IPS DF 19.7 (cell line): ENCODE measurements around the gene ELF3.
"Not testable (repeated sequence)": the region's sequence is repeated elsewhere in the genome, so short reads cannot be mapped to it uniquely, and the experiment has no call there.

Source experiments
- DNase-seq: peaks from one replicate; pipeline ENCODE4 v3.0.0-alpha.2; 2013; ENCODE audit warnings: low read depth, low spot score

ELF3 gene

GRCh38 chr1:202007805-202008489, 2.4 kb upstream of the ELF3 start:
- peak; percentile 68 for DNase-seq

GRCh38 chr1:202009326-202010179, 834 bp upstream of the ELF3 start:
- DNase-seq, result peak; percentile 54

GRCh38 chr1:202011994-202012393, 1.6 kb downstream of the ELF3 start:
- no peak for DNase-seq

- DNase-seq, result no peak
Measured at GRCh38 chr1:202012544-202013478, 2.4 kb downstream of the ELF3 start.

GRCh38 chr1:202013603-202014002, 3.2 kb downstream of the ELF3 start:
- no peak for DNase-seq

- DNase-seq, result no peak
Measured at GRCh38 chr1:202014060-202014459, 3.7 kb downstream of the ELF3 start.

- no peak for DNase-seq
Measured at GRCh38 chr1:202014915-202015661, 4.7 kb downstream of the ELF3 start.

GRCh38 chr1:202015662-202015937, 5.2 kb downstream of the ELF3 start:
- DNase-seq, result no peak

GRCh38 chr1:202016022-202016810, 5.8 kb downstream of the ELF3 start:
- DNase-seq, result no peak

GRCh38 chr1:202016811-202017748, 6.7 kb downstream of the ELF3 start:
- DNase-seq, result no peak

- no peak for DNase-seq
Measured at GRCh38 chr1:202017749-202018467, 7.5 kb downstream of the ELF3 start.

- DNase-seq, result no peak
Measured at GRCh38 chr1:202018468-202019234, 8.3 kb downstream of the ELF3 start.

- not testable (repeated sequence) for DNase-seq
Measured at GRCh38 chr1:202019235-202019558, 8.8 kb downstream of the ELF3 start.

GRCh38 chr1:202023001-202023433, 12.6 kb downstream of the ELF3 start:
- DNase-seq, result no peak

- DNase-seq, result no peak
Measured at GRCh38 chr1:202029171-202029665, 18.8 kb downstream of the ELF3 start.

- DNase-seq, result no peak
Measured at GRCh38 chr1:202029727-202030126, 19.3 kb downstream of the ELF3 start.

- no peak for DNase-seq
Measured at GRCh38 chr1:202031796-202032195, 21.4 kb downstream of the ELF3 start.

- no peak for DNase-seq
Measured at GRCh38 chr1:202034149-202034682, 23.8 kb downstream of the ELF3 start.
